AG09309 (cell line): ENCODE data around the gene SMS.

Experiments used
- DNase-seq: peaks from one replicate; pipeline ENCODE4 v3.0.0-alpha.2; 2010; ENCODE audit warnings: low read depth
- H3K4me3 ChIP-seq: 2 replicates; pipeline ENCODE4 v1.5.1; 2011; ENCODE audit warnings: mild to moderate bottlenecking, low read depth, low read length, moderate library complexity; ENCODE audit not compliant: control insufficient read depth
- CTCF ChIP-seq: IDR thresholded peaks from 2 replicates; pipeline ENCODE4 v1.5.1; 2011; ENCODE audit warnings: mild to moderate bottlenecking, low read depth, low read length, inconsistent platforms; ENCODE audit not compliant: insufficient read depth, control insufficient read depth; ENCODE audit errors: missing control alignments

The SMS gene

GRCh38 chrX:21958187-21958586 lies 17.7 kb downstream of the SMS start:
- H3K4me3 ChIP-seq, result no peak overlapping the region
- TF ChIP-seq CTCF, result no peak
- DNase-seq, result no peak

GRCh38 chrX:21958916-21959315 lies 18.4 kb downstream of the SMS start:
- DNase-seq, result no peak
- no peak overlapping the region for H3K4me3 ChIP-seq
- no peak for TF ChIP-seq CTCF

GRCh38 chrX:21959362-21960051 lies 19.0 kb downstream of the SMS start:
- no peak overlapping the region for H3K4me3 ChIP-seq
- no peak for TF ChIP-seq CTCF
- DNase-seq, result no peak

GRCh38 chrX:21960569-21961541 lies 20.3 kb downstream of the SMS start:
- TF ChIP-seq CTCF, result no peak
- no peak overlapping the region for H3K4me3 ChIP-seq
- no peak for DNase-seq

GRCh38 chrX:21962361-21962760 lies 21.9 kb downstream of the SMS start:
- H3K4me3 ChIP-seq, result no peak overlapping the region
- DNase-seq, result no peak
- no peak for TF ChIP-seq CTCF

- DNase-seq, result no peak
- H3K4me3 ChIP-seq, result no peak overlapping the region
- TF ChIP-seq CTCF, result no peak
These were observed 22.8 kb downstream of the SMS start for GRCh38 chrX:21963269-21963668.
